ENCODE results near the gene TRPM7. TPM values are rescaled to one million over a fixed set of nuclear protein-coding genes. Genes with fewer than 3 reads are reported as not detected.

Gene TRPM7
- polyA plus RNA-seq, 1 donor: 34.4 TPM

GRCh38 chr15:50544368-50544767, 142.2 kb downstream of the TRPM7 start:
- no peaks in the 10 kb centered on the region for H3K4me1 ChIP-seq (ENCODE audit: control insufficient read depth, insufficient read depth, low read length)
- H3K9me3 ChIP-seq (ENCODE audit: control insufficient read depth, low read depth, low read length): no peaks in the 10 kb centered on the region
- H3K27ac ChIP-seq (ENCODE audit: low read length): no peak overlapping the region
- no peak for DNase-seq
- H3K36me3 ChIP-seq (ENCODE audit: control insufficient read depth, insufficient read depth, low read length): no peaks in the 10 kb centered on the region
- no CpG with 5 or more reads among the region's 5 CpGs for WGBS (ENCODE audit: insufficient coverage, low lambda C conversion rate)
- no peak overlapping the region for H3K4me3 ChIP-seq (ENCODE audit: low read length)
- no peaks in the 10 kb centered on the region for H3K27me3 ChIP-seq (ENCODE audit: control insufficient read depth, insufficient read depth, low read length)

DNA sequence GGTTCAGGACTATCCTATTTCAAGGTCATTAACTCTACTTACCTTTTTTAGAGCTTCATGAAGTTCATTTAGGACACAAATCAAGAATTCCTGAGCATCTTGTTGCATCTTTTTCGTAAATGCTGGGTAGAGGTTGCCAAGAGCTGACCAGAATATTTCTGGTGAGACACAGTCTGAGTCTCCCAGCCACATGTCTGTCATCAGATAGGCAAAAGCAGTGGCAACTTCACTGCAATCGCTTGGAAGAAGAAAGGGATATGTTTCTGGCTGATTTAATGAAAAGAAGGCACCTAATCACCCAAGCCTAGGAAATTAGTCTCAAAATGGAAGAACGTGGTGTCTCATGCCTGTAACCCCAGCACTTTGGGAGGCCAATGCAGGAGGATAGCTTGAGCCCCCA, 143.0 kb downstream of the TRPM7 start:
- no peak overlapping the region for H3K27ac ChIP-seq (ENCODE audit: low read length)
- no peaks in the 10 kb centered on the region for H3K27me3 ChIP-seq (ENCODE audit: control insufficient read depth, insufficient read depth, low read length)
- DNase-seq: no peak
- H3K4me1 ChIP-seq (ENCODE audit: control insufficient read depth, insufficient read depth, low read length): no peaks in the 10 kb centered on the region
- no peak overlapping the region for H3K4me3 ChIP-seq (ENCODE audit: low read length)
- H3K36me3 ChIP-seq (ENCODE audit: control insufficient read depth, insufficient read depth, low read length): no peaks in the 10 kb centered on the region
- no peaks in the 10 kb centered on the region for H3K9me3 ChIP-seq (ENCODE audit: control insufficient read depth, low read depth, low read length)
- 100% methylated on average over 1 of the region's 3 CpGs for WGBS (ENCODE audit: insufficient coverage, low lambda C conversion rate)

- Histone ChIP-seq H3K36me3 (ENCODE audit: control insufficient read depth, insufficient read depth, low read length) (no peaks in the 10 kb centered on the region), H3K27me3 (ENCODE audit: control insufficient read depth, insufficient read depth, low read length) (no peaks in the 10 kb centered on the region), H3K9me3 (ENCODE audit: control insufficient read depth, low read depth, low read length) (no peaks in the 10 kb centered on the region), H3K4me3 (ENCODE audit: low read length) (no peak overlapping the region), H3K27ac (ENCODE audit: low read length) (no peak overlapping the region), H3K4me1 (ENCODE audit: control insufficient read depth, insufficient read depth, low read length) (no peaks in the 10 kb centered on the region)
- no peak for DNase-seq
- WGBS (ENCODE audit: insufficient coverage, low lambda C conversion rate): no CpG with 5 or more reads among the region's 2 CpGs
Observed at GRCh38 chr15:50542887-50543210, 143.7 kb downstream of the TRPM7 start.

GRCh38 chr15:50531766-50532165, 154.8 kb downstream of the TRPM7 start:
- no peaks in the 10 kb centered on the region for H3K27me3 ChIP-seq (ENCODE audit: control insufficient read depth, insufficient read depth, low read length)
- H3K27ac ChIP-seq (ENCODE audit: low read length): no peak overlapping the region
- no peaks in the 10 kb centered on the region for H3K4me1 ChIP-seq (ENCODE audit: control insufficient read depth, insufficient read depth, low read length)
- no peaks in the 10 kb centered on the region for H3K36me3 ChIP-seq (ENCODE audit: control insufficient read depth, insufficient read depth, low read length)
- H3K4me3 ChIP-seq (ENCODE audit: low read length): no peak overlapping the region
- H3K9me3 ChIP-seq (ENCODE audit: control insufficient read depth, low read depth, low read length): no peaks in the 10 kb centered on the region
- DNase-seq: no peak
- 80% methylated on average over 1 of the region's 4 CpGs for WGBS (ENCODE audit: insufficient coverage, low lambda C conversion rate)

DNA sequence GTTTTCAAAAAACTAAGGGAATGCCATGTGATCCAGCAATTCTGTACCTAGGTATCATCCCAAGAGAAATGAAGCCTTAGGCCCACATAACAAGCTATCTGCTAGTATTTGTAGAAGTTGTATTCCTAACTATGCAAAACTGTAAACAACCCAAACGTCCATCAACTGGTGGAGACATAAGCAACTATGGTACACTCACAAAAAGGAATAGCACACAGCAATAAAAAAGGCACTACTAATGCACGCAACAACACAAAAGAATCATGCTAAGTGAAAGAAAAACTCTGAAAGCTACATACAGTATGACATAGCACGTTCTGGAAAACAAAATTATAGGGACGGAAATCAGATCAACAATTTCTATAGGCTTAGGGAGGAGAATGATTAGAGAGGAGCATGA, 155.4 kb downstream of the TRPM7 start:
- no peaks in the 10 kb centered on the region for H3K9me3 ChIP-seq (ENCODE audit: control insufficient read depth, low read depth, low read length)
- DNase-seq: no peak
- no CpG with 5 or more reads among the region's 4 CpGs for WGBS (ENCODE audit: insufficient coverage, low lambda C conversion rate)
- H3K27ac ChIP-seq (ENCODE audit: low read length): no peak overlapping the region
- no peaks in the 10 kb centered on the region for H3K36me3 ChIP-seq (ENCODE audit: control insufficient read depth, insufficient read depth, low read length)
- no peak overlapping the region for H3K4me3 ChIP-seq (ENCODE audit: low read length)
- H3K27me3 ChIP-seq (ENCODE audit: control insufficient read depth, insufficient read depth, low read length): no peaks in the 10 kb centered on the region
- H3K4me1 ChIP-seq (ENCODE audit: control insufficient read depth, insufficient read depth, low read length): no peaks in the 10 kb centered on the region

- WGBS (ENCODE audit: insufficient coverage, low lambda C conversion rate): 67% methylated on average over 2 of the region's 5 CpGs
- no peaks in the 10 kb centered on the region for H3K9me3 ChIP-seq (ENCODE audit: control insufficient read depth, low read depth, low read length)
Observed at GRCh38 chr15:50523851-50524251, 162.7 kb downstream of the TRPM7 start.

GRCh38 chr15:50519740-50520425, 166.7 kb downstream of the TRPM7 start:
- 60% methylated on average over 1 of the region's 7 CpGs for WGBS (ENCODE audit: insufficient coverage, low lambda C conversion rate)
- Histone ChIP-seq H3K27me3 (ENCODE audit: control insufficient read depth, insufficient read depth, low read length) (no peaks in the 10 kb centered on the region), H3K36me3 (ENCODE audit: control insufficient read depth, insufficient read depth, low read length) (no peaks in the 10 kb centered on the region), H3K4me3 (ENCODE audit: low read length) (no peak overlapping the region), H3K4me1 (ENCODE audit: control insufficient read depth, insufficient read depth, low read length) (no peaks in the 10 kb centered on the region), H3K9me3 (ENCODE audit: control insufficient read depth, low read depth, low read length) (no peaks in the 10 kb centered on the region), H3K27ac (ENCODE audit: low read length) (no peak overlapping the region)
- no peak for DNase-seq

More at GRCh38 chr15:50523851-50524251, 162.7 kb downstream of the TRPM7 start:
- Histone ChIP-seq H3K27me3 (ENCODE audit: control insufficient read depth, insufficient read depth, low read length) (no peaks in the 10 kb centered on the region), H3K36me3 (ENCODE audit: control insufficient read depth, insufficient read depth, low read length) (no peaks in the 10 kb centered on the region), H3K4me1 (ENCODE audit: control insufficient read depth, insufficient read depth, low read length) (no peaks in the 10 kb centered on the region), H3K4me3 (ENCODE audit: low read length) (no peak overlapping the region), H3K27ac (ENCODE audit: low read length) (no peak overlapping the region)
- no peak for DNase-seq

DNA sequence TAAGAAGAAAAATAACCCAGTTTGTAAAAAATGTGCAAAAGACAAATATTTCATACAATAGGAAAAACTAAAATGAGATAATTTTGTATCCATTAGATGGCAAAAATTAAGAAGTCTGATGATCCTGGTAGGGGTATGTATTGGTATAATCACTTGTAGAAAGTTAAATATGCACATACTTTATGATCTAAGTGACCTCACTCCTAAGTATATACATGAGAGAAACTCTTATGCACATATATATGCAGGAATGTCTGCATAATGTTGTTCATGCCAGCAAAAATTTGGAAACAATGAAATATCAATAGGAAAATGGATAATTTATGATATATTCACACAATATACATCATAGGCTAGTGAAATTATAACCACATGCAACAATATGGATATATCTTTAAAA, 173.6 kb downstream of the TRPM7 start:
- Histone ChIP-seq H3K27me3 (ENCODE audit: control insufficient read depth, insufficient read depth, low read length) (no peaks in the 10 kb centered on the region), H3K36me3 (ENCODE audit: control insufficient read depth, insufficient read depth, low read length) (no peaks in the 10 kb centered on the region), H3K4me3 (ENCODE audit: low read length) (no peak overlapping the region), H3K27ac (ENCODE audit: low read length) (no peak overlapping the region), H3K4me1 (ENCODE audit: control insufficient read depth, insufficient read depth, low read length) (no peaks in the 10 kb centered on the region), H3K9me3 (ENCODE audit: control insufficient read depth, low read depth, low read length) (no peaks in the 10 kb centered on the region)
- no peak for DNase-seq

Other genes starting within 250 kb of the TRPM7 start
- 0.13 TPM for gene USP50, start 140.1 kb downstream of the TRPM7 start, polyA plus RNA-seq
- 59.2 TPM for gene SPPL2A, start 78.9 kb upstream of the TRPM7 start, polyA plus RNA-seq
- 8.8 TPM for gene AP4E1, start 221.9 kb upstream of the TRPM7 start, polyA plus RNA-seq

Data from large intestine (tissue), 3 donors.